Spinal cord (tissue), 10 donors: ENCODE data around the gene SRGAP2B. TPM values are rescaled to one million over a fixed set of nuclear protein-coding genes. Genes with fewer than 3 reads are reported as not detected.
"Not testable (repeated sequence)": the region's sequence is repeated elsewhere in the genome, so short reads cannot be mapped to it uniquely, and the experiment has no call there.

ENCODE experiments used
- DNase-seq, 6 donors: peaks; one replicate each; pipeline versions ENCODE4 v3.0.0 to v3.0.0-alpha.2; 2013 to 2015; ENCODE audit warnings: low spot score in 6 of 6, low read depth in 4 of 6
- H3K27ac ChIP-seq: one replicate; pipeline ENCODE4 v1.5.1; 2013; ENCODE audit warnings: low read depth, low read length, control low read depth
- H3K27me3 ChIP-seq: one replicate; pipeline ENCODE4 v1.6.1; 2013; ENCODE audit warnings: low read length; ENCODE audit not compliant: control insufficient read depth, insufficient read depth
- H3K36me3 ChIP-seq: one replicate; pipeline ENCODE4 v1.6.1; 2013; ENCODE audit warnings: low read length; ENCODE audit not compliant: control insufficient read depth, insufficient read depth
- H3K4me1 ChIP-seq: one replicate; pipeline ENCODE4 v1.6.1; 2013; ENCODE audit warnings: low read length; ENCODE audit not compliant: control insufficient read depth, insufficient read depth
- H3K4me3 ChIP-seq: one replicate; pipeline ENCODE4 v1.5.1; 2013; ENCODE audit warnings: low read depth, low read length, control low read depth
- H3K9me3 ChIP-seq: one replicate; pipeline ENCODE4 v1.6.1; 2013; ENCODE audit warnings: low read length; ENCODE audit not compliant: control insufficient read depth, insufficient read depth
- WGBS: methylation state at CpG from one replicate; pipeline ENCODE4 v1.1.5; 2013; ENCODE audit warnings: missing lambda C conversion rate; ENCODE audit not compliant: insufficient coverage; 5-methylcytosine and 5-hydroxymethylcytosine counted together
- polyA plus RNA-seq, 2 donors: library from polyadenylated mRNA; unstranded; fragments of 120-200 nt; gene quantifications; one replicate each; pipeline ENCODE4 v1.2.1, GENCODE V29; 2013; ENCODE audit not compliant: insufficient read length in 2 of 2
- total RNA-seq, 2 donors: library from RNA; depleted of rRNA in 1 of 2; stranded (reverse); fragments of 120-200 nt in 1 of 2; fragments of >200 nt in 1 of 2; gene quantifications; one replicate each; pipeline versions ENCODE4 v1.2.3 to v1.2.4, GENCODE V29; 2013 to 2014
- donor health status: healthy.

The SRGAP2B gene
- total and polyA plus RNA-seq, 4 donors, result 56.2 to 84.3 (median 64.9) TPM

- not testable (repeated sequence) for H3K4me1 ChIP-seq, H3K27ac ChIP-seq, H3K9me3 ChIP-seq, DNase-seq, H3K36me3 ChIP-seq, H3K27me3 ChIP-seq, H3K4me3 ChIP-seq
- WGBS, result no CpG with 5 or more reads among the region's 1 CpG
These were observed 47.6 kb downstream of the SRGAP2B start for GRCh38 chr1:145047553-145047952.

- H3K36me3 ChIP-seq, DNase-seq, H3K27ac ChIP-seq, H3K4me3 ChIP-seq, H3K4me1 ChIP-seq, H3K9me3 ChIP-seq, H3K27me3 ChIP-seq: not testable (repeated sequence)
- no CpG with 5 or more reads among the region's 5 CpGs for WGBS
These were observed 49.4 kb downstream of the SRGAP2B start for GRCh38 chr1:145045571-145046273.

DNA sequence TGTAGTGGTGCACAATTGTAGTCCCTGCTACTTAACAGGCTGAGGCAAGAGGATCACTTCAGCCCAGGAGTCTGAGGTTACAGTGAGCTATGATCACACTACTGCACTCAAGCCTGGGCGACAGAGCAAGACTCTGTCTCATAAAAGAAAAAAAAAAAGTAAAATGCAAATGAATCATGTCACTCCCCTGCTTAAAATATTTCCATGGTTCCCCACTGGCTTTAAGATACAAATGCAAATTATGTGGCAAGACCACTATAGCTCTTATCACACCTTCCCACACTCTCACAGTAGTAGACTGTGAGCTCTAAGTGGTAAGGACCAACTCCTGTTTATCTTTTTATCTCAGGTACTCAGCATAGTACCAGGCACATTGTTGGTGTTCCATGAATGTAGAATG, 53.6 kb downstream of the SRGAP2B start:
- WGBS, result no CpG with 5 or more reads among the region's 1 CpG
- not testable (repeated sequence) for H3K4me1 ChIP-seq, H3K4me3 ChIP-seq, H3K9me3 ChIP-seq, DNase-seq, H3K27ac ChIP-seq, H3K36me3 ChIP-seq, H3K27me3 ChIP-seq

- H3K27ac ChIP-seq, DNase-seq: not testable (repeated sequence)
- WGBS, result no CpG with 5 or more reads among the region's 2 CpGs
These were observed 59.1 kb downstream of the SRGAP2B start for GRCh38 chr1:145036019-145036418.

GRCh38 chr1:145033523-145033922, 61.6 kb downstream of the SRGAP2B start:
- not testable (repeated sequence) for H3K36me3 ChIP-seq, H3K9me3 ChIP-seq, H3K4me1 ChIP-seq, H3K27ac ChIP-seq, DNase-seq, H3K4me3 ChIP-seq, H3K27me3 ChIP-seq
- no CpG with 5 or more reads among the region's 2 CpGs for WGBS

More at GRCh38 chr1:145036019-145036418, 59.1 kb downstream of the SRGAP2B start:
- H3K9me3 ChIP-seq, H3K27me3 ChIP-seq, H3K4me3 ChIP-seq, H3K36me3 ChIP-seq, H3K4me1 ChIP-seq: not testable (repeated sequence)

DNA sequence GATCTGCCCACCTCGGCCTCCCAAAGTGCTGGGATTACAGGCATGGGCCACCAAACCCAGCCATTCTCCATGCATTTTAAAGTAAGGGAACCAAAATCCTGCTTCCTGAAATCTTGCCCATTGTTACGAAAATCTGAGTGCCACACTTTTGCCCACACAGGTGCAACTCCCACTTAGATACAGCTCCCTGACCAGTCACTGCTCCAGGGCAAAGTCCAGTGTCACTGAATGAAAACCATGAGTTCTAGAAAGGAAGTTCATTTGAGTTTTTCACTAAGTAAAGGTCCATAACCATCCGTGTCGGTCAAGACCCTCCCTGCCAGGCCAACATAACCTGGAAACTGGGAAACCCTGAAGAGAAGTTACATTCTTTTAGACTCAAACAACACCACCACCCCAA, 67.9 kb downstream of the SRGAP2B start:
- H3K4me1 ChIP-seq, H3K9me3 ChIP-seq, H3K36me3 ChIP-seq, DNase-seq, H3K27me3 ChIP-seq, H3K4me3 ChIP-seq, H3K27ac ChIP-seq: not testable (repeated sequence)
- no CpG with 5 or more reads among the region's 4 CpGs for WGBS

DNA sequence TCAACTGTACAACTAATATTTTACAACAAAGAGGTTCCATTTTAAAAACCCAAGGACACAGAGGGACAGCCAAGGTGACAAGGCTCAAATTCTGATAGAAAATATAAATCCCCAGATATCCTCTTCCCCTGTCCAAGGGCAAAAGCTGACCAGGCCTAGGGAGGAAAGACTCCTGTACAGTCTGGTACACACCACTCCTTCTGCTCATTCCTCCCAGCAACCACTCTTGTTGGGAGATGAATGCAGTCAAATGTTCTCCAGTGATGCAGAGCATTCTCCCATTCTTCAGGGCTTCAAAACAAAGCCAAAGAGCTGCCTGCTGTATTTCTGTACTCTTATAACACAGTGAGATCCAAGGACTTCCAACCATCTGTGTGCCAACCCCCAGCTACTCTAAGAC, 69.8 kb downstream of the SRGAP2B start:
- H3K27ac ChIP-seq, H3K9me3 ChIP-seq, H3K4me3 ChIP-seq, H3K36me3 ChIP-seq, H3K27me3 ChIP-seq, H3K4me1 ChIP-seq, DNase-seq: not testable (repeated sequence)

- WGBS, result no CpG with 5 or more reads among the region's 2 CpGs
- not testable (repeated sequence) for H3K36me3 ChIP-seq
- DNase-seq, result peak in 1 of 6 donors; percentile 20
These were observed 72.9 kb downstream of the SRGAP2B start for GRCh38 chr1:145022259-145022658.

GRCh38 chr1:145021749-145022148, 73.4 kb downstream of the SRGAP2B start:
- H3K27ac ChIP-seq, H3K4me1 ChIP-seq, H3K9me3 ChIP-seq, H3K27me3 ChIP-seq, DNase-seq, H3K36me3 ChIP-seq, H3K4me3 ChIP-seq: not testable (repeated sequence)
- no CpG with 5 or more reads among the region's 4 CpGs for WGBS

More at GRCh38 chr1:145022259-145022658, 72.9 kb downstream of the SRGAP2B start:
- not testable (repeated sequence) for H3K27ac ChIP-seq, H3K4me1 ChIP-seq, H3K4me3 ChIP-seq, H3K27me3 ChIP-seq, H3K9me3 ChIP-seq

DNA sequence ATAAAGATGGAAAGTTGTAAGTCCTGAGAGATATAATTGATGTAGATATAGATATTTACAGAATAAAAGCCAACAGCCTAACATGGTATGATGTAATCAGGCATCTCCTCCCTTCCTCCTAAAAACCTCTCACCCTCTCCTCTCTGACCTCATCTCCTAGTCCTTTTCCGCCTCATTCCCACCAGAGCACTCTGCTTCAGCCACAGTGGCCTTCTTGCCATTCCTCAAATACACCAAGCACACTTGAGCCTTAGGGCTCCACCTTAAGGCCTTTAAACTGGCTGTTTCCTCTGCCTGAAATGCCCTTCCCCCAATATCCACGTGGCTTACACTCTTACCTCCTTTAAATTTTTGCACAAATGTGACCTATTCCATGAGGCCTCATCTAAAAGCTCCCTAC, 75.4 kb downstream of the SRGAP2B start:
- not testable (repeated sequence) for H3K4me3 ChIP-seq, H3K36me3 ChIP-seq, H3K9me3 ChIP-seq, H3K27ac ChIP-seq, H3K4me1 ChIP-seq, DNase-seq, H3K27me3 ChIP-seq
- 86% methylated on average over 1 of the region's 2 CpGs for WGBS
